MM.1S (cell line): ENCODE measurements around the gene BEND6.

ENCODE experiments used
- DNase-seq: peaks from one replicate; pipeline ENCODE4 v3.0.0-alpha.2; 2015
- H2AFZ ChIP-seq: fragments of 300-600 bp; sonication (generic); 2 replicates; pipeline ENCODE4 v1.6.0; 2016; ENCODE audit warnings: antibody characterized with exemption, low read length
- H3F3A ChIP-seq: fragments of 300-600 bp; sonication (generic); 2 replicates; pipeline ENCODE4 v1.6.1; 2016; ENCODE audit warnings: mild to moderate bottlenecking, antibody characterized with exemption, low read length, moderate library complexity, mixed read lengths; ENCODE audit not compliant: insufficient read depth
- H3K27ac ChIP-seq: fragments of 300-600 bp; sonication (generic); 2 replicates; pipeline ENCODE4 v1.5.1; 2016; ENCODE audit warnings: mild to moderate bottlenecking, low read length
- H3K27me3 ChIP-seq: fragments of 300-600 bp; sonication (generic); replicated peaks from 2 replicates; pipeline ENCODE4 v1.6.0; 2016; ENCODE audit warnings: low read length; ENCODE audit not compliant: insufficient read depth
- H3K36me3 ChIP-seq: fragments of 300-600 bp; sonication (generic); replicated peaks from 2 replicates; pipeline ENCODE4 v1.6.1; 2016; ENCODE audit warnings: mild to moderate bottlenecking, low read length, mixed read lengths; ENCODE audit not compliant: insufficient read depth
- H3K4me1 ChIP-seq: fragments of 300-600 bp; sonication (generic); 2 replicates; pipeline ENCODE4 v1.6.1; 2016; ENCODE audit warnings: low read length, mixed read lengths
- H3K4me2 ChIP-seq: fragments of 300-600 bp; sonication (generic); 2 replicates; pipeline ENCODE4 v1.6.0; 2016; ENCODE audit warnings: low read depth, low read length
- H3K4me3 ChIP-seq: fragments of 300-600 bp; sonication (generic); 2 replicates; pipeline ENCODE4 v1.5.1; 2016; ENCODE audit warnings: low read length, mixed read lengths
- H3K79me2 ChIP-seq: fragments of 300-600 bp; sonication (generic); 2 replicates; pipeline ENCODE4 v1.6.1; 2016; ENCODE audit warnings: mixed run types, low read length, mixed read lengths
- H3K9ac ChIP-seq: fragments of 300-600 bp; sonication (generic); 2 replicates; pipeline ENCODE4 v1.6.1; 2016; ENCODE audit warnings: low read length, mixed read lengths
- H3K9me2 ChIP-seq: fragments of 300-600 bp; sonication (generic); replicated peaks from 2 replicates; pipeline ENCODE4 v1.6.1; 2016; ENCODE audit warnings: mild to moderate bottlenecking, low read length, mixed read lengths; ENCODE audit not compliant: insufficient read depth
- H3K9me3 ChIP-seq: fragments of 300-600 bp; sonication (generic); replicated peaks from 2 replicates; pipeline ENCODE4 v1.6.1; 2016; ENCODE audit warnings: mild to moderate bottlenecking, low read length, mixed read lengths; ENCODE audit not compliant: insufficient read depth
- H4K20me1 ChIP-seq: fragments of 300-600 bp; sonication (generic); 2 replicates; pipeline ENCODE4 v1.6.1; 2016; ENCODE audit warnings: mild to moderate bottlenecking, low read length, moderate library complexity, mixed read lengths; ENCODE audit not compliant: insufficient read depth
- CTCF ChIP-seq: fragments of 300-600 bp; sonication (generic); IDR thresholded peaks from 2 replicates; pipeline ENCODE4 v1.5.1; 2016; ENCODE audit warnings: antibody characterized with exemption, low read length, mixed read lengths
- EZH2 ChIP-seq: fragments of 300-600 bp; sonication (generic); optimal IDR thresholded peaks from 2 replicates; pipeline ENCODE3; 2017; ENCODE audit warnings: low read depth, mild to moderate bottlenecking, antibody characterized with exemption, low read length, mixed read lengths
- EZH2phosphoT487 ChIP-seq: fragments of 300-600 bp; sonication (generic); IDR thresholded peaks from 2 replicates; pipeline ENCODE4 v1.6.1; 2018; ENCODE audit warnings: antibody characterized with exemption, low read length

The BEND6 gene

GRCh38 chr6:56909115-56909907 lies 45.6 kb upstream of the BEND6 start:
- no peaks in the 10 kb centered on the region for H3K36me3 ChIP-seq
- H3K9me2 ChIP-seq = no peaks in the 10 kb centered on the region
- no peak for DNase-seq
- no peak overlapping the region for H3K9ac ChIP-seq
- no peak overlapping the region for H3K27ac ChIP-seq
- no peak overlapping the region for H3K4me3 ChIP-seq
- no peaks in the 10 kb centered on the region for H3F3A ChIP-seq
- H3K9me3 ChIP-seq = no peaks in the 10 kb centered on the region
- no peak overlapping the region for H2AFZ ChIP-seq
- no peaks in the 10 kb centered on the region for H4K20me1 ChIP-seq
- no peaks in the 10 kb centered on the region for H3K4me1 ChIP-seq
- TF ChIP-seq EZH2phosphoT487 (no peak), EZH2 (no peak), CTCF (no peak)
- H3K27me3 ChIP-seq = no peaks in the 10 kb centered on the region
- H3K79me2 ChIP-seq = no peaks in the 10 kb centered on the region
- H3K4me2 ChIP-seq = no peak overlapping the region

GRCh38 chr6:56911847-56912246 lies 43.1 kb upstream of the BEND6 start:
- no peaks in the 10 kb centered on the region for H3K4me1 ChIP-seq
- 0 out of 2 replicates have a peak, but pooled peaks cover 3% of the 10 kb centered on the region for H4K20me1 ChIP-seq
- TF ChIP-seq CTCF (no peak), EZH2phosphoT487 (no peak)
- H3K4me2 ChIP-seq = no peak overlapping the region
- no peak for DNase-seq
- H3K79me2 ChIP-seq = no peaks in the 10 kb centered on the region
- no peak overlapping the region for H3K27ac ChIP-seq
- no peaks in the 10 kb centered on the region for H3K27me3 ChIP-seq
- H3K9me2 ChIP-seq = no peaks in the 10 kb centered on the region
- H3K4me3 ChIP-seq = no peak overlapping the region
- no peak overlapping the region for H3K9ac ChIP-seq
- no peaks in the 10 kb centered on the region for H3F3A ChIP-seq
- H2AFZ ChIP-seq = no peak overlapping the region
- no peaks in the 10 kb centered on the region for H3K36me3 ChIP-seq
- no peaks in the 10 kb centered on the region for H3K9me3 ChIP-seq

- Histone ChIP-seq H3K36me3 (no peaks in the 10 kb centered on the region), H3K9me2 (no peaks in the 10 kb centered on the region), H3K4me1 (peaks cover 8% of the 10 kb centered on the region), H3K4me3 (no peak overlapping the region), H3K4me2 (no peak overlapping the region), H3K9ac (no peak overlapping the region), H3F3A (peaks cover 5% of the 10 kb centered on the region; the same call in 1 of the 2 replicates), H3K27ac (no peak overlapping the region), H3K9me3 (no peaks in the 10 kb centered on the region), H4K20me1 (0 out of 2 replicates have a peak, but pooled peaks cover 3% of the 10 kb centered on the region), H3K79me2 (no peaks in the 10 kb centered on the region), H3K27me3 (no peaks in the 10 kb centered on the region), H2AFZ (no peak overlapping the region)
- TF ChIP-seq CTCF = no peak
- no peak for TF ChIP-seq EZH2phosphoT487
- no peak for TF ChIP-seq EZH2
- no peak for DNase-seq
Observed at GRCh38 chr6:56913285-56914074, 41.4 kb upstream of the BEND6 start.
